Panc1 (cell line): ENCODE measurements around the gene GAS5. TPM values are rescaled to one million over a fixed set of nuclear protein-coding genes. Genes with fewer than 3 reads are reported as not detected.
A peak's percentile ranks its signal among the peaks of the same experiment; 100 is the strongest.
"Not testable (repeated sequence)": the region's sequence is repeated elsewhere in the genome, so short reads cannot be mapped to it uniquely, and the experiment has no call there.

Experiments
- ATAC-seq: fragments of 200-7000 bp; cut with Tn5 transposase; 2 replicates; pipeline ENCODE4 v1.9.1; 2020; ENCODE audit warnings: mild to moderate bottlenecking, moderate library complexity
- BruUV-seq: library from RNA; stranded (reverse); fragments of 400-500 nt; replicated peaks from 2 replicates; lab custom pipeline; 2021; lab: Mats Ljungman, UMichigan
- CTCF ChIA-PET: fragments of 300-600 bp; sonication (Branson Sonifier 250); formaldehyde crosslinking; loops from one replicate; lab custom pipeline; 2022; ENCODE audit warnings: antibody characterized with exemption; lab: Charles Lee
- POLR2A ChIA-PET: fragments of 300-600 bp; sonication (Branson Sonifier 250); formaldehyde crosslinking; loops from one replicate; lab custom pipeline; 2022; ENCODE audit warnings: antibody characterized with exemption; lab: Charles Lee
- DNase-seq: peaks from one replicate; pipeline ENCODE4 v3.0.0-alpha.2; 2010; ENCODE audit warnings: low read depth, low spot score
- H3K27ac ChIP-seq: 2 replicates; pipeline ENCODE4 v1.5.1; 2011; ENCODE audit warnings: mild to moderate bottlenecking, low read length, inconsistent platforms
- H3K27me3 ChIP-seq: fragments of 200-500 bp; sonication (Bioruptor generic); 2 replicates; pipeline ENCODE4 v1.6.0; 2014; ENCODE audit warnings: low read length, inconsistent platforms; ENCODE audit not compliant: control insufficient read depth, insufficient read depth
- H3K36me3 ChIP-seq: fragments of 200-500 bp; sonication (Bioruptor generic); 2 replicates; pipeline ENCODE4 v1.5.1; 2014; ENCODE audit warnings: inconsistent platforms, mild to moderate bottlenecking, low read length, moderate library complexity; ENCODE audit not compliant: control insufficient read depth, insufficient read depth
- H3K4me1 ChIP-seq: 2 replicates; pipeline ENCODE4 v1.5.1; 2011; ENCODE audit warnings: inconsistent platforms, mild to moderate bottlenecking, low read length, moderate library complexity; ENCODE audit not compliant: control insufficient read depth, insufficient read depth
- H3K4me3 ChIP-seq, 2 experiments: 2 replicates each; pipeline ENCODE4 v1.5.1; 2011 to 2012; ENCODE audit warnings: low read depth in 2 of 2, low read length in 2 of 2, mild to moderate bottlenecking in 2 of 2, inconsistent platforms in 1 of 2, moderate library complexity in 1 of 2
- H3K9me3 ChIP-seq: fragments of 200-500 bp; sonication (Bioruptor generic); 2 replicates; pipeline ENCODE4 v1.5.1; 2014; ENCODE audit warnings: low read depth, mild to moderate bottlenecking, inconsistent platforms, low read length, moderate library complexity; ENCODE audit not compliant: control insufficient read depth, insufficient read depth
- POLR2AphosphoS5 ChIP-seq: IDR thresholded peaks from 2 replicates; pipeline ENCODE4 v1.6.1; 2012; ENCODE audit warnings: mild to moderate bottlenecking, low read depth, low read length, moderate library complexity
- SIN3A ChIP-seq: IDR thresholded peaks from 2 replicates; pipeline ENCODE4 v1.6.1; 2012; ENCODE audit warnings: low read depth, mild to moderate bottlenecking, low read length, moderate library complexity, borderline replicate concordance; ENCODE audit not compliant: insufficient read depth
- TCF7L2 ChIP-seq: IDR thresholded peaks from 2 replicates; pipeline ENCODE4 v1.6.1; 2011; ENCODE audit warnings: mild to moderate bottlenecking, low read depth, low read length, inconsistent platforms
- in situ Hi-C: cut with HindIII; loops from 2 replicates; pipeline ENCODE4 v1.10.0; 2016; ENCODE audit warnings: low sequenced_read_pairs, low pct_unique_long_range_greater_than_20kb
- intact Hi-C: fragments of 100-400 bp; cut with micrococcal nuclease; formaldehyde crosslinking; loops from one replicate; pipeline ENCODE4 v1.10.0; 2022; ENCODE audit not compliant: unreplicated experiment
- total RNA-seq: library from RNA; stranded (reverse); gene quantifications from one replicate; pipeline ENCODE4 v1.2.1, GENCODE V29; 2021; ENCODE audit not compliant: unreplicated experiment
- TF ChIP-seq, protein P1 (sequence below), 2 experiments: IDR thresholded peaks; 2 replicates each; pipeline ENCODE4 v1.6.1; 2011 to 2012; ENCODE audit warnings: low read depth in 2 of 2, control low read depth in 1 of 2, low read length in 1 of 2, mild to moderate bottlenecking in 1 of 2, moderate library complexity in 1 of 2; ENCODE audit not compliant: insufficient read depth in 1 of 2
- TF ChIP-seq, protein P2 (sequence below): fragments of 450-650 bp; IDR thresholded peaks from 2 replicates; pipeline ENCODE4 v1.5.1; 2017; ENCODE audit warnings: mild to moderate bottlenecking

The GAS5 gene
- total RNA-seq, 1 experiment from 2014 or later = 236 TPM

DNA sequence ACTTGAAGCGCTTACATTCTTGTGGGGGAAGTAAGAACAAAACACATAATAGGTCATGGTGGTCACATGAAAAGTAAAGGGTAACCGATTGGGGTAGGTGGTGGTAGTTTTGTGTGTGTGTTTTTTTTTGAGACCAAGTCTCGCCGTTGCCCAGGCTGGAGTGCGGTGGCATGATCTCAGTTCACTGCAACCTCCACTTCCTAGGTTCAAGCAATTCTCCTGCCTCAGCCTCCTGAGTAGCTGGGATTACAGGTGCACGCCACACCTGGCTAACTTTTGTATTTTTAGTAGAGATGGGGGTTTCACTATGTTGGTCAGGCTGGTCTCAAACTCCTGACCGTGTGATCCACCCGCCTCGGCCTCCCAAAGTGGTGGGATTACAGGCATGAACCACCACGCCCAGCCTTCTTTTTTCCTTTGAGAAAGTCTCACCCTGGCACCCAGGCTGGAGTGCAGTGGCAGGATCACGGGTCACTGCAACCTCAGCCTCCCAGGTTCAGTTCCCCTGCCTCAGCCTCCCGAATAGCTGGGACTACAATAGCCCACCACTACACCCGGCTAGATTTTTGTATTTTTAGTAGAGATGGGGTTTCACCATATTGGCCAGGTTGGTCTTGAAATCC lies 5.5 kb downstream of the GAS5 start:
- H3K4me3 ChIP-seq, CTCF ChIA-PET, in situ Hi-C loops, H3K27me3 ChIP-seq, POLR2A ChIA-PET, BruUV-seq, DNase-seq, intact Hi-C loops, H3K27ac ChIP-seq, H3K9me3 ChIP-seq: not testable (repeated sequence)
- peak; percentile 55 for ATAC-seq
- TF ChIP-seq POLR2AphosphoS5 = peak; percentile 81
- H3K36me3 ChIP-seq = peaks cover 47% of the 10 kb centered on the region
- peaks cover 26% of the 10 kb centered on the region for H3K4me1 ChIP-seq

DNA sequence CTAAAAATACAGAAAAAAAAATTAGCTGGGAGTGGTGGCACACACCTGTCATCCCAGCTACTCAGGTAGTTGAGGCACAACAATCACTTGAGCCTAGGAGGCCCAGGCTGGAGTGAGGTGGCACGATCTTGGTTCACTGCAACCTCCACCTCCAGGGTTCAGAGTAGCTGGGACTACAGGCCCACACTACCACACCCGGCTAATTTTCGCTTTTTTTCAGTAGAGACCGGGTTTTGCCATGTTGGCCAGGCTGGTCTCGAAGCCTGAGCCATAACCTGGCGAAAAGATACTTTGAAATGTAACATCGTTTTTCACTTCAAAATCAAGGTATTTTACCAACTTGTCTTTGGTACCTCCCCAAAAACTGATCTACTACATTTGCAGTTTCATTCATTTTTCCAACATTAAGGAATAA lies 6.1 kb downstream of the GAS5 start:
- Histone ChIP-seq H3K36me3 (peaks cover 46% of the 10 kb centered on the region), H3K4me1 (peaks cover 26% of the 10 kb centered on the region), H3K27ac (no peak overlapping the region), H3K9me3 (no peaks in the 10 kb centered on the region), H3K27me3 (no peaks in the 10 kb centered on the region), H3K4me3 (no peak overlapping the region)
- BruUV-seq = no TSS peak
- ChIA-PET POLR2A (interaction anchor here (0.6 kb wide), 1 partner anchor 302 kb away, joined by 4 read pairs; no protein-coding TSS in a partner anchor), CTCF (no interaction called here)
- intact Hi-C loops (no loop called here), in situ Hi-C loops (no loop called here)
- DNase-seq (no peak), ATAC-seq (peak; percentile 55)
- peak; percentile 48; the same call in 1 of the 2 replicates for TF ChIP-seq POLR2AphosphoS5
- no peak for TF ChIP-seq SIN3A
- no peak for TF ChIP-seq TCF7L2
- TF ChIP-seq, protein P1, sequence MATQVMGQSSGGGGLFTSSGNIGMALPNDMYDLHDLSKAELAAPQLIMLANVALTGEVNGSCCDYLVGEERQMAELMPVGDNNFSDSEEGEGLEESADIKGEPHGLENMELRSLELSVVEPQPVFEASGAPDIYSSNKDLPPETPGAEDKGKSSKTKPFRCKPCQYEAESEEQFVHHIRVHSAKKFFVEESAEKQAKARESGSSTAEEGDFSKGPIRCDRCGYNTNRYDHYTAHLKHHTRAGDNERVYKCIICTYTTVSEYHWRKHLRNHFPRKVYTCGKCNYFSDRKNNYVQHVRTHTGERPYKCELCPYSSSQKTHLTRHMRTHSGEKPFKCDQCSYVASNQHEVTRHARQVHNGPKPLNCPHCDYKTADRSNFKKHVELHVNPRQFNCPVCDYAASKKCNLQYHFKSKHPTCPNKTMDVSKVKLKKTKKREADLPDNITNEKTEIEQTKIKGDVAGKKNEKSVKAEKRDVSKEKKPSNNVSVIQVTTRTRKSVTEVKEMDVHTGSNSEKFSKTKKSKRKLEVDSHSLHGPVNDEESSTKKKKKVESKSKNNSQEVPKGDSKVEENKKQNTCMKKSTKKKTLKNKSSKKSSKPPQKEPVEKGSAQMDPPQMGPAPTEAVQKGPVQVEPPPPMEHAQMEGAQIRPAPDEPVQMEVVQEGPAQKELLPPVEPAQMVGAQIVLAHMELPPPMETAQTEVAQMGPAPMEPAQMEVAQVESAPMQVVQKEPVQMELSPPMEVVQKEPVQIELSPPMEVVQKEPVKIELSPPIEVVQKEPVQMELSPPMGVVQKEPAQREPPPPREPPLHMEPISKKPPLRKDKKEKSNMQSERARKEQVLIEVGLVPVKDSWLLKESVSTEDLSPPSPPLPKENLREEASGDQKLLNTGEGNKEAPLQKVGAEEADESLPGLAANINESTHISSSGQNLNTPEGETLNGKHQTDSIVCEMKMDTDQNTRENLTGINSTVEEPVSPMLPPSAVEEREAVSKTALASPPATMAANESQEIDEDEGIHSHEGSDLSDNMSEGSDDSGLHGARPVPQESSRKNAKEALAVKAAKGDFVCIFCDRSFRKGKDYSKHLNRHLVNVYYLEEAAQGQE (IDR thresholded peaks at IDR 0.05; ENCODE audit: insufficient read depth in 1 of 2, low read depth in 2 of 2, low read length in 1 of 2) = no peak
- TF ChIP-seq, protein P2, sequence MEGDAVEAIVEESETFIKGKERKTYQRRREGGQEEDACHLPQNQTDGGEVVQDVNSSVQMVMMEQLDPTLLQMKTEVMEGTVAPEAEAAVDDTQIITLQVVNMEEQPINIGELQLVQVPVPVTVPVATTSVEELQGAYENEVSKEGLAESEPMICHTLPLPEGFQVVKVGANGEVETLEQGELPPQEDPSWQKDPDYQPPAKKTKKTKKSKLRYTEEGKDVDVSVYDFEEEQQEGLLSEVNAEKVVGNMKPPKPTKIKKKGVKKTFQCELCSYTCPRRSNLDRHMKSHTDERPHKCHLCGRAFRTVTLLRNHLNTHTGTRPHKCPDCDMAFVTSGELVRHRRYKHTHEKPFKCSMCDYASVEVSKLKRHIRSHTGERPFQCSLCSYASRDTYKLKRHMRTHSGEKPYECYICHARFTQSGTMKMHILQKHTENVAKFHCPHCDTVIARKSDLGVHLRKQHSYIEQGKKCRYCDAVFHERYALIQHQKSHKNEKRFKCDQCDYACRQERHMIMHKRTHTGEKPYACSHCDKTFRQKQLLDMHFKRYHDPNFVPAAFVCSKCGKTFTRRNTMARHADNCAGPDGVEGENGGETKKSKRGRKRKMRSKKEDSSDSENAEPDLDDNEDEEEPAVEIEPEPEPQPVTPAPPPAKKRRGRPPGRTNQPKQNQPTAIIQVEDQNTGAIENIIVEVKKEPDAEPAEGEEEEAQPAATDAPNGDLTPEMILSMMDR = no peak

DNA sequence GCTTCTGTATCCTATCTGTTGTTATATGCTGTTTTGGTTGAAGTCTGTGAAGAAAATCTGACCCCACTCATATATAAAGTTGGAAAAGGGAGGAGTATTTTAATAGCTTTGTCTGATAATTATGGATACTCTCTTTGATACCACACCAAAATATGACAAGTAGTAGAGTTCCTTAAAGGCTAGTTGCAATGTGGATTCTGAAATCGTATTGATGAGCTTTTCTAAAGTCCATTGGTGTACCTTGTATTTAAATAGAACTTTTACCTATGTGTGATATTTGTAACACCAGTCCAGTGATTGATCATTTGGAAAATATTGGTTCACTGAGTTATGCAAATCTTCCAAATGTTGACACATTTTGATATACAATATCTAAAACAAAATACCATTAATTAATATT lies 7.7 kb downstream of the GAS5 start:
- Histone ChIP-seq H3K4me3 (no peak overlapping the region), H3K9me3 (no peaks in the 10 kb centered on the region), H3K4me1 (peaks cover 14% of the 10 kb centered on the region), H3K27ac (no peak overlapping the region), H3K27me3 (no peaks in the 10 kb centered on the region), H3K36me3 (peaks cover 32% of the 10 kb centered on the region)
- POLR2A ChIA-PET = interaction anchor here (1.1 kb wide), 1 partner anchor 9 kb away, joined by 4 read pairs; the partner anchor contains the start of gene ZBTB37
- ATAC-seq = no peak
- DNase-seq = no peak
- TF ChIP-seq POLR2AphosphoS5 = no peak
- TF ChIP-seq, protein P2 = no peak
- TF ChIP-seq, protein P1 (IDR thresholded peaks at IDR 0.05; ENCODE audit: insufficient read depth in 1 of 2, low read depth in 2 of 2, low read length in 1 of 2) = no peak
- no peak for TF ChIP-seq TCF7L2
- TF ChIP-seq SIN3A = no peak
- in situ Hi-C loops = no loop called here
- CTCF ChIA-PET = interaction anchor here (0.6 kb wide), 1 partner anchor 330 kb away, joined by 5 read pairs; no protein-coding TSS in a partner anchor
- intact Hi-C loops = no loop called here
- no TSS peak for BruUV-seq
